Endothelial cell of umbilical vein (primary cell): ENCODE data around the gene SPHK2.

Experiments
- EZH2 ChIP-seq: IDR thresholded peaks from 2 replicates; pipeline ENCODE4 v1.6.1; 2012; ENCODE audit warnings: borderline replicate concordance, low read depth, mild to moderate bottlenecking, moderate library complexity, low read length, inconsistent platforms; ENCODE audit not compliant: severe bottlenecking
- FOS ChIP-seq: IDR thresholded peaks from 2 replicates; pipeline ENCODE4 v1.6.1; 2011; ENCODE audit warnings: mild to moderate bottlenecking, low read length, moderate library complexity, borderline replicate concordance; ENCODE audit not compliant: insufficient read depth
- GATA2 ChIP-seq: IDR thresholded peaks from 2 replicates; pipeline ENCODE4 v1.7.0; 2011; ENCODE audit warnings: low read depth, mild to moderate bottlenecking, moderate library complexity, mixed read lengths, low read length; ENCODE audit not compliant: insufficient read length, insufficient read depth
- JUN ChIP-seq: IDR thresholded peaks from 2 replicates; pipeline ENCODE4 v1.6.1; 2011; ENCODE audit warnings: borderline replicate concordance, low read depth; ENCODE audit not compliant: insufficient read length, insufficient read depth
- MYC ChIP-seq: IDR thresholded peaks from one replicate; pipeline ENCODE4 v1.6.1; 2011; ENCODE audit warnings: mild to moderate bottlenecking, low read depth, low read length
- POLR2A ChIP-seq: IDR thresholded peaks from 2 replicates; pipeline ENCODE4 v1.6.1; 2012; ENCODE audit warnings: low read depth, mild to moderate bottlenecking, control low read depth, low read length
- POLR2AphosphoS5 ChIP-seq: IDR thresholded peaks from 2 replicates; pipeline ENCODE4 v1.6.1; 2012; ENCODE audit warnings: low read depth, mild to moderate bottlenecking, control low read depth, low read length, moderate library complexity; ENCODE audit not compliant: insufficient read depth
- TF ChIP-seq, protein P1 (sequence below), 2 donors: IDR thresholded peaks; 1 replicate in 1 of 2; 2 replicates in 1 of 2; pipeline ENCODE4 v1.5.1; 2011; ENCODE audit warnings: low read length in 2 of 2, mild to moderate bottlenecking in 2 of 2, moderate library complexity in 2 of 2, control low read depth in 1 of 2, inconsistent platforms in 1 of 2, low read depth in 1 of 2; ENCODE audit not compliant: insufficient read depth in 1 of 2; ENCODE audit errors: extremely low read depth in 1 of 2

DNA sequence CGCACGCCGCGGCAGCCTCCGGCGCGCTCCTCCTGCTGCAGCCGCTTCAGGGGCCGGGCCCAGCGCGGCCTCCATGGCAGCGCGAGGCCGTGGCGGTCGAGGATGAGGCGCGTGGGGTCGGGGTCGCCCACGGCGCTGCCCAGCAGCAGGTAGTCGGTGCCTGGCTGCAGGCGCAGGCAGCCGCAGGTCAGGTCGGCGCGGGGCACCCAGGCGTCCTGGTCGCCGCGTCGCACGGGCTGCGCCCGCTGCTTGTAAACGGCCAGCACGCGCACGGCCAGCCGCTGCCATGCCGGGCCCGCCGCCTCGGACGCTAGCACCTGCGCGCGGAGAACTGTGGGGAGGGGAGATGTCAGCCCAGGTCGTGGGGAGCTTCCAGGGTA, 42.4 kb downstream of the SPHK2 start:
- TF ChIP-seq EZH2 (no peak), GATA2 (no peak), MYC (no peak), POLR2A (no peak), FOS (no peak), JUN (no peak), POLR2AphosphoS5 (no peak)
- TF ChIP-seq, protein P1, sequence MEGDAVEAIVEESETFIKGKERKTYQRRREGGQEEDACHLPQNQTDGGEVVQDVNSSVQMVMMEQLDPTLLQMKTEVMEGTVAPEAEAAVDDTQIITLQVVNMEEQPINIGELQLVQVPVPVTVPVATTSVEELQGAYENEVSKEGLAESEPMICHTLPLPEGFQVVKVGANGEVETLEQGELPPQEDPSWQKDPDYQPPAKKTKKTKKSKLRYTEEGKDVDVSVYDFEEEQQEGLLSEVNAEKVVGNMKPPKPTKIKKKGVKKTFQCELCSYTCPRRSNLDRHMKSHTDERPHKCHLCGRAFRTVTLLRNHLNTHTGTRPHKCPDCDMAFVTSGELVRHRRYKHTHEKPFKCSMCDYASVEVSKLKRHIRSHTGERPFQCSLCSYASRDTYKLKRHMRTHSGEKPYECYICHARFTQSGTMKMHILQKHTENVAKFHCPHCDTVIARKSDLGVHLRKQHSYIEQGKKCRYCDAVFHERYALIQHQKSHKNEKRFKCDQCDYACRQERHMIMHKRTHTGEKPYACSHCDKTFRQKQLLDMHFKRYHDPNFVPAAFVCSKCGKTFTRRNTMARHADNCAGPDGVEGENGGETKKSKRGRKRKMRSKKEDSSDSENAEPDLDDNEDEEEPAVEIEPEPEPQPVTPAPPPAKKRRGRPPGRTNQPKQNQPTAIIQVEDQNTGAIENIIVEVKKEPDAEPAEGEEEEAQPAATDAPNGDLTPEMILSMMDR (IDR thresholded peaks at IDR 0.05; ENCODE audit: extremely low read depth in 1 of 2, insufficient read depth in 1 of 2, low read depth in 1 of 2, low read length in 2 of 2), result no peak
